Measurements from ENCODE around the gene PRR13. TPM values are rescaled to one million over a fixed set of nuclear protein-coding genes. Genes with fewer than 3 reads are reported as not detected.
"Not testable (repeated sequence)": the region's sequence is repeated elsewhere in the genome, so short reads cannot be mapped to it uniquely, and the experiment has no call there.

Gene PRR13
- total RNA-seq, 1 donor from 2014 or later, result 92.0 TPM

DNA sequence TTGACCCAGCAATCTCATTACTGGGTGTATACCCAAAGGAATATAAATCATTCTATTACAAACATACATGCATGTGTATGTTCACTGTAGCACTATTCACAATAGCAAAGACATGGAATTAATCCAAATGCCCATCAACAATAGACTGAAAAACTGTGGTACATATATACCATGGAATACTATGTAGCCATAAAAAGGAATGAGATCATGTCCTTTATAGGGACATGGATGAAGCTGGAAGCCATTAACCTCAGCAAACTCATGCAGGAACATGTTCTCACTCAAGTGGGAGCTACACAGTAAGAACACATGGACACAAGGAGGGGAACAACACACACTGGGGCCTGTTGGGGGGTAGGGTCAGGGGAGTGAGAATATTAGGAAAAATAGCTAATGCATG, 2.0 kb upstream of the PRR13 start:
- not testable (repeated sequence) for ATAC-seq

DNA sequence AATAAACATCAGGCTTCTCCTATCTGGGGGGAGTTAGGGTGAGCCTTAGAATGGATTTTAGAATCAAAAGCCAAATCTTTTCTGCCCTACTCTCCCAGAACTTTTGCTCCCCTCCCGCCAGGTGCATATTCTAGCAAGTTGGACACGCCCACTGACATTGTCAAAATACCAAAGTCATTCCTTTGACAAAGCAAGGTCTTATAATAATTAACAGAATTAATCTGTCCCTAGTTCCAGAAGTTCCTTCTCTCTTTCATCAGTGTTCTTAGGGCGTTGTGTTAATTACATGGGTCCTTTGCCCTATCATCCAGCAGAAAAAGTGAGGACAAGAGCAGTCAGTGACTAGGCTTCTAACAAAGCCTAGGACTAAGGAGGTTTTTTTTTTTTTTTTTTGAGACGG, 2.4 kb downstream of the PRR13 start:
- no peak for ATAC-seq

DNA sequence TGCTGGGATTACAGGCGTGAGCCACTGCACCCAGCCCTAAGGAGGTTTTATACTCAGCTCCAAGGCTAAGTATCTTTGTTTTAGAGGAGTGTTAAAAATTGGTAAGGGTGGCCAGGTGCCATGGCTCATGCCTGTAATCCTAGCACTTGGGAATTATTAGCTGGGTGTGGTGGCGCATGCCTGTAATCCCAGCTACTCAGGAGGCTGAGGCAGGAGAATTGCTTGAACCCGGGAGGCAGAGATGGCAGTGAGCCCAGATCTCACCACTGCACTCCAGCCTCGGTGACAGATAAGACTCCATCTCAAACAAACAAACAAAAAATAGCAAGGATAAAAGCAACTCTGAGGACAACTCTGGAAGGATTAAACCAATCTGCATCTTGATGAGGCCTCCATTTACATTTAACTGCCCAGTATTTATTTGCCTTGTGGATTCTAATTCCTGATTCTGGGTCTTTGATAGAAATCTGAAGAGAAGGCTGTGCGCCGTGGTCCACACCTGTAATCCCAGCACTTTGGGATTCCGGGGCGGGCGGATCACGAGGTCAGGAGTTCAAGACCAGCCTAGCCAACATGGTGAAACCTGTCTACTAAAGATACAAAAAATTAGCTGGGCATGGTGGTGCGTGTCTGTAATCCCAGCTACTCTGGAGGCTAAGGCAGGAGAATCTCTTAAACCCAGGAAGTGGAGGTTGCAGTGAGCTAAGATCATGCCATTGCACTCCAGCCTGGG, 3.2 kb downstream of the PRR13 start:
- not testable (repeated sequence) for ATAC-seq

DNA sequence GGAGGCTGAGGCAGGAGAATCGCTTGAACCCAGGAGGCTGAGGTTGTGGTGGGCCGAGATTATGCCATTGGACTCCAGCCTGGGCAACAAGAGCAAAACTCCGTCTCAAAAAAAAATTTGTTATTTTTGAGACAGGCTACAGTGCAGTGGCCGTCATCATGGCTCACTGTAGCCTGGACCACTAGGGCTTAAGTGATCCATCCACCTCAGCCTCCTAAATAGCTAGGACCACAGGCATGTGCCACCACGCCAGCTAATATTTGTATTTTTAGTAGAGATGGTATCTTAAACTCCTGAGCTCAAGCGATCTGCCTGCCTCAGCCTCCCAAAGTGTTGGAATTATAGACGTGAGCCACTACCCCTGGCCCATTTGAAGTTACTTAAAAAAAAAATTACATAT, 9.4 kb downstream of the PRR13 start:
- ATAC-seq, result no peak

DNA sequence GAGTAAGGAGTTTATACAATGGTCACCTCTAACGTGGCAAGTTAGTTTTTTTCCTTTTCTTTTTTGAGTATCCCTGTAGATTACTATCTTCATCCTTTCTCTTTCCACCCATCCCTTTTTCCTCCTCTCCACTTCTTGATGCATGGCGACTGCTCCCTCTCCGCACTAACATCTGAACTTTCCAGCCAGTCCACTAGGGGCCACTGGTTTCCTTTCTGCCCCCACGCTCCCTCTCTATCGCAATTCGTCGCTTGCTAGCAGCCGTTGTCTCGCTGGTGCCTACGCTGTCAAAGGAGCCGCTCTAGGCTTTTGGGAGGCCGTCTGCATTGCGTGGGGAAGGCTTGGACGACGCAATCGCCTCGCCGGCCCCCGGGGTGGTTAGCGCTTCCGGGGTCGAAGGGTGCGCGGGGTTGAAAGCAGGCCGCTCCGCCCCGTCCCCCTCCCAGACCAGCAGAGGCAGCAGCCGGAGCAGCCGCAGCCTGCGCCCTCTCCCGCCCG, 10.2 kb downstream of the PRR13 start, which contains the start of gene PCBP2:
Gene PCBP2, plus strand, starts transcription at position 442 of the 498 bp plus-strand sequence. CDS start 2,699 bp downstream, outside the sequence.
- ATAC-seq, result peak; percentile 97

DNA sequence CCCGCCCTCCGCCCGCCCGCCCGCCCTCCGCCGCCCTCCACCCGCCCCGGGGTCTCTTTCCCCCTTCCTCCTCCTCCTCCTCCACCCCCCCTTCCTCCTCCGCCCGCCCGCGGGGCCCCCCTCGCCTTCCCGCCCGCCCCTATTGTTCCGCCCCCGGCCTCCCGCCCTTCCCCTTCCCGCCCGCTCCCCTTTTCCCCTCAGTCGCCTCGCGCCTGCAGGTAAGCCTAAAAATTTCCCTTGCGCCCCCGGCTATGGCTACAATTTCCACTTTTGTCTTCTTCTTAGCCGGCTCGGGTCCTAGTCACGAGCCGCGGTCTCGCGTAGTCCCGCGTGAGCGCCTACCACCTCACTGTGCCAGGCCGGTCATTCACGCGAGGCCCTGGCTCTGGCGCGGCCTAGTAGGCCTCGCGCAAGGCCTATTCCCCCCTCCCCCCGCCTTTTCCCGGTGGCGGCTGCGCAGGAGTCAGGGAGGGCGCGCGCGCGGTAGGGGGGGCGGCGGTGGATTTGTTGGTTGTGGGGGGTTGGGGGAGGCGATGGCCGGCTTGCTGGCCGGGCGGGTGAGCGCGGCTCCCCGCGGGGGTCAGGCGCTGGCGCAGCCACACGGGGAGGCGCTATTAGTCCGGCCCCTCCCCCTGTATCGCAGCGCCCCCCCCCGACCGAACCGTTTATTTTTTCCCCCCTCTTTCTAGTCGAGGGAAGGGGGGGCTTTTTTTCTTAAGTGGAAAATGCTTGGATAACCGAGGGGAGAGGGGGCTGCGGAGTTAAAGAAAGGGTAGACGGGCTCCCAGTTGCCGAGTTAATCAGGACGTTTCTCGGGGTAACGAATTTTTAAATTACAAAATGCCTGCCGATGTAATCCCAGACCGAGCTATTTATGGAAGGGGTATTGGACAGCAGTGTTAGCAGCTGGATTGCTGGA, 10.9 kb downstream of the PRR13 start:
- ATAC-seq, result peak; percentile 79

DNA sequence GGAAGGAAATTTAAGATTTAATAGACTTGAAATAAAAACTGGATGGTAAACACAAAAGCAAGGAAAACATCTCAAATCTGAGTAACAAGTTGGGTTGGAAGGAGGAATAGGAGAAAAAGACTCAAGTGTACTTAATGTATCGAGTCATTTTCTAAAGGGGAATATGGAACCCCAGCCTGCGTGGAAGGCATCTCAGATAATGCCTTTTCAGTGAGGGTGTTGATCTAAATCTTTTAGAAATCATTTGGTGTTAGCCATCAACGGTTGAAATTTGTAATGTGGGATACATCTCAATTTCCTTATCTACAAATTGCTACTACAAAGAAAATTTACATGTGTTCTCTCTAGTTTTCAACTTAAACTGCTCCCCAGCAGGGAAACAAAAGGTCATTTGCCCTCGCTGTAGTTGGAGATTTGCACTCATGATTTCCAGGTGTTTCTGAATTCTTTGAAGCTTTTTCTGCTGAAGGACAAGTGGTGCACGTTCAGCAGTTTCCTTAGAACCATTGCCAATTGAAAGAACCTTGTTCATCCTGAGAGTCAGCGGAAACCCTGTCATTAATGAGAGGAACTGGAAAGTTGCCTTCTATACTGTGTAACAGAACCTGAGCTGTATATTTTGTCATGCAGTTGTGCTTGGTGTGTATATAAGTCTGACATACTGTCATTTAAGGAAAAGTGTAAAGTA, 12.6 kb downstream of the PRR13 start:
- no peak for ATAC-seq

DNA sequence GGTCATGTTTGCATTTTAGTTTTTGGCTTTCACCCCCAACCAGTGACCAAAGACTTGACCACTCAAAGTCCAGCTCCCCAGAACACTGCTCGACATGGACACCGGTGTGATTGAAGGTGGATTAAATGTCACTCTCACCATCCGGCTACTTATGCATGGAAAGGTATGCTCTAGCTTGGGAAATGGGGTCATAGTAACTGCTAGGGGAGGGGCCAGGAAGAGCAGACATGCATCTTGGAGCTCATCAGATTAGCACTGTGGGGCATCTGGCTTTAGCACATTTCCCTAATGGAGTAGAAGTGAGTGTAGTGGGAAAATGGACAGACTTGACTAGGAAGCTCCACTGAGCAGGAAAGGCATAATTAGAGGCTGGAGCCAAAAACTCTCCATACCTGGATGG, 13.2 kb downstream of the PRR13 start:
- ATAC-seq, result no peak

DNA sequence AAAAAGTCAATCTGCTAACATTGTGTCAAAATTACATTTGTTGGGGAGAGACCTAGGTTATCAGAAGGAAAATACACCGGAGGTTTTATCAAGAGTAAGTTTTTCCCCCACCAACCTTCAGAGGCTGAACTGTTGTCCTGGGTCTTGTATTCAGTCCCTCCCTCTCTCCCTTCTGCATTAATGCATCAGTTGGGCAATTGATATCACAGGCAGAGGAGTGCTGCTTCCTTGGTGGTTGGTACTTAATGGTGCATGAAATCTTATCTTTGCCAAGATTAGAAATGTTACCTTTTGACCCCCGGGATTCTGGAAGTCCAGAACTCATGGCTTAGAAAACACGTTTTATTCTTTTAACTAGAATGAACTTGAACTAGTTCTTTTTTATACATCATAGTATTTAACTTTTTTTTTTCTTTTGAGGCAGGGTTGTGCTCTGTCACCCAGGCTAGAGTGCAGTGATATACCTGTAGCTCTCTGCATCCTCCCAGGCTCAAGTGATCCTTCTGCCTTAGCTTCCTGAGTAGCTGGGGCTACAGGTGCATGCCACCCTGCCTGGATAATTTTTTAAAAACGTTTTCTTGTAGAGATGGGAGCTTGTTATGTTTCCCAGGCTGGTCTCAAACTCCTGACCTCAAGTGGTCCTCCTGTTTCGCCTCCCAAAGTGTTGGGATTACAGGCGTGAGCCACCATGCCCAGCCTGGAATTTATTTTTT, 15.3 kb downstream of the PRR13 start:
- ATAC-seq, result no peak

DNA sequence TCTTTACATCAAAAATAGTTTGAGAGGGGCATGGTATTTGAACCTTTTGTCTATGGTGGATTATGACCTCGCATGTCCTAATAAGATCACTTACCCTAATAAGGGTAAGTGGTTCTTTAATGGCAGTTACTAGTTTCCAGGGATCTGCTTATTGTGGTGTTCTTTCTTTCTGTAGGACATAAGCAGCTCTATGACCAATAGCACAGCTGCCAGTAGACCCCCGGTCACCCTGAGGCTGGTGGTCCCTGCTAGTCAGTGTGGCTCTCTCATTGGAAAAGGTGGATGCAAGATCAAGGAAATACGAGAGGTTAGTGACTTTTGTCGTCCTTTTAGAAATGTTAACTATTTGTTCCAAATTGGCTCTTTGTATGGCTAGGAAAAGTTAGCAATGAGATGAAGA, 17.6 kb downstream of the PRR13 start:
- no peak for ATAC-seq

DNA sequence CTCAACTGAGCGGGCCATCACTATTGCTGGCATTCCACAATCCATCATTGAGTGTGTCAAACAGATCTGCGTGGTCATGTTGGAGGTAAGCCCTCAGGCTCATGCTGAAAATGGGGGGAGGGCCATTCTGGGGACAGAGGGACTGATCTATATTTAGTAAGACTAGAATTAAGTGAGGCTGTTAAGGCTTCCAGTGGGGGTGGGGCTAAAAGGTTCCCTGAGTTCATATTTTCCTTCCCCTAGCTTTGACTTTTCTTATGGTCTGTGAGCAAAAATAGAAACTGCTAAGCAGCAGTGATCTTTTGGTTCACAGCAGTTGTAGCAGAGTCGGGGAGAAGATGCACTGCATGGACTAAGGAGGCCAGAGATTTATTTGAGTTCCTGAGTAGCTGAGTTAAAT, 19.5 kb downstream of the PRR13 start:
- ATAC-seq, result no peak

DNA sequence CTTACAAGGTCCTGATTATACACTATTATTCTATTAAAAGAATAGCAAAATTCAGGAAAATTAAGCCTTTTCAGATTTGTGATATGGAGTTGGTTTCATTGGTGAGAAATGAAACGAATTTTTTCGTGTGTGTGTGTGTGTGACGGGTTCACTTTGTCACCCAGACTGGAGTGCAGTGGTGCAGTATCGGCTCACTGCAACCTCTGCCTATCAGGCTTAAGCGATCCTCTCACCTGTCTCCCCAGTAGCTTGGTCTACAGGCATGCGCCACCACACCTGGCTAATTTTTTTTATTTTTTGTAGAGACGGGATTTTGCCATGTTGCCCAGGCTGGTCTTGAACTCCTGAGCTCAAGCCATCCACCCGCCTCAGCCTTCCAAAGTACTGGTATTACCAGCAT, 20.1 kb downstream of the PRR13 start:
- no peak for ATAC-seq

DNA sequence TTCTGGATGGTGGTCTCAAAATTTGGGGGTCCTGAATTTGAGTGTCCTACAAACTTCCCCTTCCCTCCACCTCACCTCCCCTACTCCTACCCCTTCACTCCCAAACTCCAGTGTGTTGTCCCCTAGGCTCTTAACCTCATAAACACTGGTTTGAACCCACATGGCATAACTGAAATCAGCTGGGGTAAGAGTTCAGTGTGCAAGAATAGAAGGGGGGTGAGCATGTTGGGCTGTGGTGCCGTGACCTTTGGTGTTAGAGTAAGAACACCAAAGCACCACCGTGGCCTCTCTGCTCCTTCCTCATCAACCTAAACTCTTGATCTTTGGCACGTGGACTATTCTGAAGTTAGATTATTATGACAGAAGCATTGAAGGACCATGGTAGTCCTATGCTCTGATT, 21.4 kb downstream of the PRR13 start:
- no peak for ATAC-seq

DNA sequence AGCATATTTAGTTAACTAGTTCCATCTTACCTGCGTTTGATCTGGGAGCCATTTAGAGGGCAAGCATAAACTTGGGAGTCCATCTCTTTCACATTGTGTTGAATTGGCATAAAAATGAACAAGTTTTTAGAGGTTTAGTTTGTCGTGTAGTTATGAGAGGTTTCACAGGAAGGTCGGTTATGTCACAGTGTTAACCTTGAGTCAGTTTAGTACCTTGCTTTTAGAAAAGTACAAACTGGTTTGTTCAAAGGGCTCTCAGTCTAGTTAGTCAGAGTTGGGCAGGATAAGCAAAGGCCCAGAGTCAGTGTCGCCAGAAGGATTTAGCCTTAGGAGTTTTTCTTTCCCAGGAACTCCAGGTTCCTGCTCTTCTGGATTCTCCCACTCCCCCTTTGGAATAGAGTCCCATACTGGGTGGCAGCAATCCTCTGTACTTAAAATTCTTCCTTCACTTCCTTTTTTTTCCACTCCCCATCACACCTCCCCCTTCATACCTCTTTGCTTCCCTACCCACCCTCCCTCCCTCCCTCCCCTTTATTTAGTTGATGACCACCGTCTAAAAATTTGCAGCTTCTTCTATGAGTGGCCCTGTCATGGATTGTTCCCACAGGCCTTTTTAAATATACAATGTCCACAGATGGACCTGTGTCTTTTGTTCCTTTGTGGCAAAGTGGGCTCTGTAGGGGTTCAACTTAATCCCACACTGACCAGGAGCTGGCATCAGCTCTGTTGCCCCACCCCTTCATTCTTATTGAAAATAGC, 22.4 kb downstream of the PRR13 start:
- peak; percentile 24 for ATAC-seq

DNA sequence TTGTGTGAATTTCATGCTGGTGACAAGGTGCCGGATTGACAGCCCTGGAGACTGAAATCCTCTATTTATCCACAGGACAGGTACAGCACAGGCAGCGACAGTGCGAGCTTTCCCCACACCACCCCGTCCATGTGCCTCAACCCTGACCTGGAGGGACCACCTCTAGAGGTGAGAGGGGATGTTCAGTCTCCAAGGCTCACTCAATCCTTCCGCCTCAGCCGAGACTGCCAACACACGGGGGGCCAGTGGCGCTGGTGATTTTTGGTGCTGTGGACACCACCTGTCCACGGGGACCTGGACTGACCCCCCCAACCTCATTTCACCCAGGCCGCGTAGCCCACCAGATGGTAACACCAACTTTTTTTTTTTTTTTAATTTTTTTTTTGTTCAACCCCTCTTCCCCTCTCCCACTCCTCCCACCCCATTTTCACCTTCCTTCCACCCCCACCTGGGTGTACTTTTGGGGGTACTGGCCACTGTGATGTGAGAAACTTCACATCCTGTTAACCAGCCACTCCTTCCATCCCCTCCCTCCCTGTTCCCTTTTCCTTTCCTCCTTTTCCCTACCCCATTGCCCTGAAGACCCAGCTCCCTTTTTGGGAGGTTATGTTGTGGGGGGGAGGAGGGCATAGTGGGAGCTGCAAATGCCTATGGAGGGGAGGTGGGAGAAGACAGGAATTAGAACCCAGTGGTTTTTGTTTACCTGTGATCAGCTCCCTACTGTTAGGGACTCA, 23.3 kb downstream of the PRR13 start:
- ATAC-seq, result no peak

DNA sequence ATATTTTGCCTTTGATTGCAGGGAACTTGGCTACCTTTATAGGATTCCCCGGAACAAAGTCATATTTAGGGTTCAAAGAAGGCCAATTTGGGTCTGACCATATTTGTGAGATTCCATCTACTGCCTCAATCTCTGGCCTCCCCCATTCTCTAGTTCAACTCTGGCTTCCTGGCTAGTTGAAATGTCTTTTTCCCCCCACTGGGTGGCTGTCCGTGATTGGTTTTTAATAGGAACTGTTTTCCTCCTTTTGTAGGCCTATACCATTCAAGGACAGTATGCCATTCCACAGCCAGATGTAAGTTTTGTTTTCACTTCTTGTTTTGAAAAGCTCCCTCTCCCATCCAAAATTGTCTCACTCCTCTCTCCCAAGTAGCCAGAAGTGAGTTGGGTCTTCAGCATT, 24.1 kb downstream of the PRR13 start:
- no peak for ATAC-seq

DNA sequence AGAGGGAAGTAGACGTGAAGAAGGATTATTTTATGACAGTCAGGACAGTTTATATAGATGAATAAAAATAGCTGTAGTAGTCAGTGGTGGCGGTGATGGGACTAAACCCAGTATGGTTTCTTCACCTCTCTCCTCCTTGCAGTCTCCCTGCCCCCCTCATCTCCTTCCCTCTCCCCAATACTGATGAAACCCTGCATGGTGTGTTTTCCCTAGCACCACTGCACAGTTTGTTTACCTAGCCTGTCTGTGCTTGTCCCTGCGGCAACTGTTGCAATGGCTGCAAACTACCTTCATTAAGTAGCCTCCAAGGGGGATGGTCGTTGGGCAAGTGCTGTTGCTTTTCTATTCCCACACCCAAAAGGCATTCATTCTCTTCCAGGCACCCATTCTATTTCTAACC, 25.1 kb downstream of the PRR13 start:
- ATAC-seq, result peak; percentile 63

DNA sequence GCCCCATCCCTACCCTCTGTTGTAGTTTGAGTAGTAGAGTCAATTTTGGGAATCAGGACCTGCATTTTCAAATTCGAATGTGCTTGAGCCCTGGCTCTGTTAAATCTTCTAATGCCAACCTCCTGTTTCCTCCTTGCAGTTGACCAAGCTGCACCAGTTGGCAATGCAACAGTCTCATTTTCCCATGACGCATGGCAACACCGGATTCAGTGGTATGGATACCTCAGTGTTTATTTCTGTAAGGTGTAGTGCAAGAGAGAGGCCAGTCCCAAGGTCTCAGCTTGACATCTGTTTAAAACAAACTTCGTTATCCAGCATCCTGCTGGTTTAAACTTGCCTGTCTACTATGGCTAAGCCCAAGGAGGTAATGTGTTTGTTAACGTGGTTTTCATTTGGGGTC, 25.5 kb downstream of the PRR13 start:
- ATAC-seq, result no peak

DNA sequence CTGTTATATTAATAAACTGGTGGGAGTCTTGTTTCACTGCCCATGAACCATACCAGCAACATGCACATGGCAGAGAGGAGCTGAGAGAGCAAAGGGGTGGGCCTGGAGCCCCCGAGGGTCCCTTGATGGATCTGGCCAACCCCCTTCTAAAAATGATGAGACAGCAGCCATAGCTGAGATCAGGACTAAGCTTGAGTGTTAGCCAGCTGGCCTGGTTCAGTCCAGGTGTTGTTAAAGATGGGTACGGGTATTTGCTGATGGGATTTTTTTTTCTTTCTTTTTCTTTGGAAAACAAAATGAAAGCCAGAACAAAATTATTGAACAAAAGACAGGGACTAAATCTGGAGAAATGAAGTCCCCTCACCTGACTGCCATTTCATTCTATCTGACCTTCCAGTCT, 26.3 kb downstream of the PRR13 start:
- no peak for ATAC-seq

DNA sequence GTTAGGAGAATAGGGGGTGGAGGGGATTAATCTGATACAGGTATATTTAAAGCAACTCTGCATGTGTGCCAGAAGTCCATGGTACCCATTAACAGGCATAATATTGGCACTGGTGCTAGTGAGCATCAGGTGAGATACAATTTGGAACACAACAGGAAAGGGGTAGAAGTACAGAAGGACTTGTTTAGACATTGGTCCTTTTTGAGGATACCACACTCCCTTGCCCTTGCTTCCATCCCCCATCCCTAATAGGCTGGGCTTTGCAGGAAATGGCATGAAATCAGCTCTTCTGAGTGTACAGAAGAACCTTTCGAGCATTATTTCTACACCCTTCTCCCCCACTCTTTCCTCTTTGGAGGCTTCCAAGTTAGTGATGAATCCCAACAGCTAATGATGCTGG, 26.7 kb downstream of the PRR13 start:
- ATAC-seq, result no peak

DNA sequence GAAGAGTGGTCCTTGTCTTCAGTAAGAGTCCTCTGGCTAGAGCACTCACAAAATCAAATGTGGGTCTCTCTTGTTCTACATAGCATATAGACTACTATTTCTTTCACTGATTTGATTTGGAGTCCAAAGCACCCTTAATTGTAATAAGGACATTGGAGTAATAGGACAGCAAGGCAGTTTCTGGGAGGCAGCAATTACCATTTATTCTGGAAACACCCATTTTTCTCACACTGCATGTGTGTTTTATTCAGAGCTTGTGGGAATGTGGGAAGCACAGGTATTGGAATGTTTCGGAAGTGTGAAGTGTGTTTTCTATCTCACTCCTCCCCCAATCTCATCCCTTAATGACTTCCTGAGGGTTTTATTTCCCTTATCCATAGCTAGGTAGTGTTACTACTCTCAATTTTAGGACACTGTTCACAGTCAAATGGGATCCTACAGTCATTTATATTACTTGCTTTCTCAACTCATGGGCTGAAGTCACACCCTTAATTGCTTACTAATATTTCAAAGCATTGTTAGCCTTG, 30.6 kb downstream of the PRR13 start:
- ATAC-seq, result no peak
